Activated T-helper 2 cell treated with anti-CD3 and anti-CD28 coated beads, Interferon-gamma antibody, Interleukin-2, Interleukin-4, amounts not matched to agents 10 μg/mL and 5 μg/mL and 100 μg/mL, durations not matched to agents 14 hours and 24 hours and 36 hours (primary cell): ENCODE results near the gene DISP3. TPM values are rescaled to one million over a fixed set of nuclear protein-coding genes. Genes with fewer than 3 reads are reported as not detected.
"Not testable (repeated sequence)": the region's sequence is repeated elsewhere in the genome, so short reads cannot be mapped to it uniquely, and the experiment has no call there.

ENCODE experiments used
- DNase-seq: peaks from one replicate; pipeline ENCODE4 v3.0.0; 2021; ENCODE audit warnings: low spot score
- H3K27ac Mint-ChIP-seq: one replicate; pipeline ENCODE4 v1.8.0; 2021; ENCODE audit warnings: mixed read lengths
- H3K27me3 Mint-ChIP-seq: one replicate; pipeline ENCODE4 v1.8.0; 2021; ENCODE audit warnings: low read depth, mixed read lengths
- H3K36me3 Mint-ChIP-seq: one replicate; pipeline ENCODE4 v1.8.0; 2021; ENCODE audit warnings: low read depth, mixed read lengths
- H3K4me1 Mint-ChIP-seq: one replicate; pipeline ENCODE4 v1.8.0; 2021; ENCODE audit warnings: low read depth, mixed read lengths
- H3K4me3 Mint-ChIP-seq: one replicate; pipeline ENCODE4 v1.8.0; 2021; ENCODE audit warnings: low read depth, mild to moderate bottlenecking, moderate library complexity, mixed read lengths
- H3K9me3 Mint-ChIP-seq: one replicate; pipeline ENCODE4 v1.8.0; 2021; ENCODE audit warnings: mixed read lengths
- intact Hi-C: fragments of 100-400 bp; cut with micrococcal nuclease; formaldehyde crosslinking; loops from one replicate; pipeline ENCODE4 v1.15.1; 2023
- total RNA-seq: library from RNA; stranded (reverse); gene quantifications from 2 replicates; pipeline ENCODE4 v1.2.3, GENCODE V29; 2022

DISP3 gene
- total RNA-seq, 1 donor from 2014 or later, result 0.23 TPM

DNA sequence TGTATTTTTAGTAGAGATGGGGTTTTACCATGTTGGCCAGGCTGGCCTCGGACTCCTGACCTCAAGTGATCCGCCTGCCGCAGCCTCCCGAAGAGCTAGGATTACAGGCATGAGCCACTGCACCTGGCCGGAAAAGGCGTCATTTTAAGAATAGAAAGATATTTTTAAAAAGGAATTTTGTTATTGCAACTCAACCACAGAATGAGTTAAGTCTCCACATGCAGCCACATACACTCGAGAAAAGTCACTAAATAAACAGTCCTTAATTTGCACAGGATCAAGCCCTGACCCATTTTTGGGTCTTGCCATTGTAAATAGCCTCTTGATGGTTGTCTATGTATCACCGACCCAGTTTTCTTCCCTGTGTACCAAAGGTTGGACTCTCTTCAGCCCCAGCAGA is 89.7 kb downstream of the DISP3 start:
- DNase-seq, result no peak
- Mint-ChIP-seq H3K4me3 (no peak overlapping the region), H3K27ac (no peak overlapping the region), H3K9me3 (no peaks in the 10 kb centered on the region), H3K4me1 (no peaks in the 10 kb centered on the region), H3K27me3 (no peaks in the 10 kb centered on the region), H3K36me3 (no peaks in the 10 kb centered on the region)
- intact Hi-C loops, result no loop called here

DNA sequence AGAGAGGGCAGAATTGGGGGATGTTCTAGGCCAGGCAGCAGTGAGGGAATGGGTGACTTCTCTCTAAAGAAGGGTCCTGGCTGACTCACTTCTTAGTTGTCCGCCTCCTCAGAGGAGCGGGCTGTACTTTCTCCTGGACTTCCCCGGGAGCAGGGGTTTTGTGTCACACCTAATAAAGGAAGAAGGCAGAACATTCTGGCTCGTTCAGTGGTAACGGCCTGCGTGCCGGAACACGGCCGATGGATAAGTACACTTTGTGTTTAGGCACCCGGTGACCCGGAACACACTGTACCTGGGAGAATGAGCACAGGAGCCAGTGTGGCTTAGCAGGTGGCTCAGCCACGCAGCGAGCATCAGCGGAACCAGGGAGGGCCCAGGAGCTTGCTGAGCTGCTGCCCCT is 90.6 kb downstream of the DISP3 start:
- no peaks in the 10 kb centered on the region for H3K36me3 Mint-ChIP-seq
- H3K27me3 Mint-ChIP-seq, result no peaks in the 10 kb centered on the region
- no peak overlapping the region for H3K4me3 Mint-ChIP-seq
- no peaks in the 10 kb centered on the region for H3K9me3 Mint-ChIP-seq
- H3K27ac Mint-ChIP-seq, result no peak overlapping the region
- H3K4me1 Mint-ChIP-seq, result no peaks in the 10 kb centered on the region
- intact Hi-C loops, result no loop called here
- no peak for DNase-seq

DNA sequence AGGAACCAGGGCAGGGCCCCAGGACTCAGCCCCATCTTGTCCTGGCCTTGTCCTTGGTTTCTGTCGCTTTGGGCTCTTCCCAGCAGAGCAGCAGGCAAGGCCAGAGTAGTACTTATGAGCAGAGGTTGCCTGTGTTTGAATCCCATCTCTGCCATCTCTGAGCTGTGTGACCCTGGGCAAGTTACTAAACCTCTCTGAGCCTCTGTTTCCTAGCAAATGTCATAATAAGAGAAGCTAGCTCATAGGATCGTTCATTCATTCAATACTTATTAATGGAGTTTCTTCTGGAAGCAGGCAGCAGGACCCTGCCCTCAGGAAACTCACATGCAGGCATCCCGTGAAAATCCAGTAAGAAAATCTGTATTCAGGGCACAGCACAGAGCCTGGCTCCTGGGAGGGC is 91.0 kb downstream of the DISP3 start:
- H3K4me1 Mint-ChIP-seq, result no peaks in the 10 kb centered on the region
- H3K27ac Mint-ChIP-seq, result no peak overlapping the region
- no peak overlapping the region for H3K4me3 Mint-ChIP-seq
- no peaks in the 10 kb centered on the region for H3K9me3 Mint-ChIP-seq
- H3K27me3 Mint-ChIP-seq, result no peaks in the 10 kb centered on the region
- intact Hi-C loops, result no loop called here
- no peaks in the 10 kb centered on the region for H3K36me3 Mint-ChIP-seq
- DNase-seq, result no peak

DNA sequence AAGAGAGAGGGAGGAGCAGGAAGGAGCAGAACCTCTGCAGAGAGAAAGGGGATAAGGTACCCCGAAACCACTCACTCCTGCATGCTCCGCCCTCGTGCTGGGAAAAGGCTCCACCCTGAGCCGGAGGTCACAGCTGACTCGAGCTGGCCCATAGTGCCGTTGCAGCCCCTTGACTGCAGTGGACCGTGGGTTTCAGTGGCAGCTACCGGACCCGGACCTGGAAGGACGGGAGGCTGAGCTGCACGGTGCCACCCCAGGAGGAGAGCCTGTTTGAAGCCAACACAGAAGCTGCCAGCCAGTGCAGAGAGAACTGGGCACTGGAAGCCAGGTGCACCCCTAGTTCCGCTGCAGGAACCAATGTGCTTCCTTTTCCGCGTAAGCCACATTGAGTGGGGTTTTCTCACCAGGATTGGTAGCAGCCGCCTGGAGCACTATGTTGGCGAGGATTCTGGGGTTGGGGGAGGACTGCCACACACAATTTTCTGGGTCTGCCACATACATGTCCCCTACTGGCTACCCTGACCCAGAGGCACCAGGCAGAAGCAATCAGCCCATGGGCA is 91.9 kb downstream of the DISP3 start:
- H3K27ac Mint-ChIP-seq, result no peak overlapping the region
- H3K27me3 Mint-ChIP-seq, result no peaks in the 10 kb centered on the region
- H3K4me1 Mint-ChIP-seq, result no peaks in the 10 kb centered on the region
- intact Hi-C loops, result no loop called here
- H3K4me3 Mint-ChIP-seq, result no peak overlapping the region
- DNase-seq, result no peak
- no peaks in the 10 kb centered on the region for H3K36me3 Mint-ChIP-seq
- no peaks in the 10 kb centered on the region for H3K9me3 Mint-ChIP-seq

DNA sequence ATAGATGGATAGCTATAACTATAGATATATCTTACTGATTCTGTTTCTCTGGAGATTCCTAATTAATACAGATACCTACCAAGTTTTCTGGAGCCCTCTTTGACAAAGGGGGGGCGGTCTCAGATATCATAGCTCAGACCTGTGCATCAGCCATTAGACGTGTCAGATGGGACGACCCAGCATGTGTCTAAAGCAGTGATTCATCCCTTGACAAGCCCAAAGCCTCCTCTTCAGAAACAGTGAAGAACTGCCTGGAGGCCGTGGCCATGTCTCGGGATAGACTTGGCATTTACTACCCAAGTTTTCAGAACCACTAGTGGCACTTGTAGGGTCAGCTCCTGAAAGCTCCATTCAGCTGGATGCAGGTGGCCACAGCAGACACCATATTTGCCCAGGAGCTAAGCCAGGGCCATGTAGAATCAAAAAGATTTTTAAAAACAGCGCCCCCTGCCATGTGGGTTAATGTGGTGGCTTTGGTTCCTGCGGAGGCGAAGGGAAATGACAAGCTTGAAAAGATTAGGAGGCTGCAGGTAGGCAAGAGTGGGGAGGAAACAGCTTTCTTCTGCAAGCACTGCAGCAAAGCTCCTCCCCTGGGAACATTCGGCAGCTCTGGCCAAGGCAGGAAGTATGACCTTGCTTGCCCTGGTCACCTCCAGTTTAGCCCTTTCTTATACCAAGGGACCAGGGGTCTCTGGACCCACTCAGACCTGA is 93.1 kb downstream of the DISP3 start:
- intact Hi-C loops, result no loop called here
- H3K4me1 Mint-ChIP-seq, result no peaks in the 10 kb centered on the region
- H3K36me3 Mint-ChIP-seq, result no peaks in the 10 kb centered on the region
- no peak overlapping the region for H3K27ac Mint-ChIP-seq
- no peak overlapping the region for H3K4me3 Mint-ChIP-seq
- no peaks in the 10 kb centered on the region for H3K27me3 Mint-ChIP-seq
- no peaks in the 10 kb centered on the region for H3K9me3 Mint-ChIP-seq
- DNase-seq, result no peak

DNA sequence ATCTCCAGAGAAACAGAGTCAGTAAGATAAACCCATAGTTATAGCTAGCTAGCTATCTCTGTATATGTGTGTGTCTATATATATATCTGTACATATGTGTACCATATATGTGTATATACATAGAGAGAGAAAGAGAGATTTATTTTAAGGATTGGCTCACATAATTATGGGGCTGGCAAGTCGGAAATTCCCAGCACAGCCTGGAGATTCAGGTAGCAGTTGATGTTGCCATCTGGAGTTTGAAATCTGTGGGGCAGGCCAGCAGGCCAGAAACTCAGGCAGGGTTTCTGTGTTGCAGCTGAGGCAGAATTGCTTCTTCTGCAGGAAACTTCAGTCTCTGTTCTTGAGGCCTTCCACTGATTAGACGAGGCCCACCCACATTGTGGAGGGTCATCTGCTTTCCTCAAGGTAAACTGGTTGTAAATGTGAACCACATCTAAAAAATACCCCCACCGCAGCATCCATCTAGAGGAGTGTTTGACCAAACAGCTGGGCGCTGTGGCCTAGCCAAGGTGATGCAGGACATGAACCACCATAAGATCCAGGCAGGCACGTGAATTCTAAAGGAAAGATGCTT is 94.2 kb downstream of the DISP3 start:
- no peaks in the 10 kb centered on the region for H3K4me1 Mint-ChIP-seq
- H3K4me3 Mint-ChIP-seq, result no peak overlapping the region
- no peaks in the 10 kb centered on the region for H3K9me3 Mint-ChIP-seq
- H3K27ac Mint-ChIP-seq, result no peak overlapping the region
- H3K27me3 Mint-ChIP-seq, result no peaks in the 10 kb centered on the region
- no peaks in the 10 kb centered on the region for H3K36me3 Mint-ChIP-seq
- intact Hi-C loops, result no loop called here
- no peak for DNase-seq

DNA sequence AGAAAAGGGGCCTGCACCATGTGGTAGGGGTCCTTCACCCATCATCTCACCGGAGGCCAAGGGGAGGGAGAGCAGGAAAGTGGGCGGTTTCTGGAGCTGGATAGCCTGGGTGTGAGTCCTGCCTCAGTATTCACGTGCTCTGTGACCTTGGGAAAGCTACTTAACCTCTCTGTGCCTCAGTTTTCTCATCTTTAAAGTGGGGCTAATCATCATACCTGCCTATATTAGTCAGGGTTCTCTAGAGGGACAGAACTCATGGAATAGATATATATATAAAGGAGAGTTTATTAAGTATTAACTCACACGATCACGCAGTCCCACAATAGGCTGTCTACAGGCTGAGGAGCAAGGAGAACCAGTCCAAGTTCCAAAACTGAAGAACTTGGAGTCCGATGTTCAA is 96.6 kb downstream of the DISP3 start:
- Mint-ChIP-seq H3K4me1 (no peaks in the 10 kb centered on the region), H3K27ac (no peak overlapping the region), H3K36me3 (no peaks in the 10 kb centered on the region), H3K4me3 (no peak overlapping the region), H3K9me3 (no peaks in the 10 kb centered on the region), H3K27me3 (no peaks in the 10 kb centered on the region)
- DNase-seq, result no peak
- intact Hi-C loops, result no loop called here

DNA sequence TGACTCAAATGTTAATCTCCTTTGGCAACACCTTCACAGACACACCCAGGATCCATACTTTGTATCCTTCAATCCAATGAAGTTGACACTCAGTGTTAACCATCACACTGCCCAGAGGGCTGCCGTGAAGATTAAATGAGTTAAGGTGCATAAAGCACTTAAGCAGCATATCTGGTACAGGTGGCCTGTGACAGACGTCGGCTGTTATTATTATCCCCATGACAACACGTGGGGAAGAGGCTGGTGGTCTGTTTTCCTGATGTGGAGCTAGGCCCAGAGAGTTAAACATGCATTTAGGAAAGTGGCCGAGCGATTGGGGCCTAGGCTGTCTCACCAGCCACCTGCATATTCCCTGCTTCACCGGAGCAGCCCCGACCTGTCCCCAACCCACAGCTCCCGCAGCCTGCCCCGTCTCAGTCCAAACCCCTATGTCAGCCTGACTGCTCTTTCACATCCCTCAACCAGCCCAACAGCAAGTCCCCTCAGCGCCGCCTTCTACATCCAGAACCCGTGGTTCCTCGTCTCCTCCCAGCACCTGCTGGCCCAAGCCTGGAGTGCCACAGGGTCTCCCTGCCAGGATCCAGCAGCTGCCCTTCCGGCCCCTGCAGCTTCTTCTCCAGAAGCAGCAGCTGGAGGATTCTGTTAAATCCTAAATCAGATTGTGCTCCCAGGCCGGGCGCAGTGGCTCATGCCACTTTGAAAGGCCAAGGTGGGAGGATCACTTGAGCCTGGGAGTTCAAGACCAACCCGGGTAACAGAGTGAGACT is 97.3 kb downstream of the DISP3 start:
- intact Hi-C loops, result no loop called here
- Mint-ChIP-seq H3K9me3 (no peaks in the 10 kb centered on the region), H3K4me3 (no peak overlapping the region), H3K27ac (no peak overlapping the region), H3K4me1 (no peaks in the 10 kb centered on the region), H3K27me3 (no peaks in the 10 kb centered on the region), H3K36me3 (no peaks in the 10 kb centered on the region)
- DNase-seq, result no peak

DNA sequence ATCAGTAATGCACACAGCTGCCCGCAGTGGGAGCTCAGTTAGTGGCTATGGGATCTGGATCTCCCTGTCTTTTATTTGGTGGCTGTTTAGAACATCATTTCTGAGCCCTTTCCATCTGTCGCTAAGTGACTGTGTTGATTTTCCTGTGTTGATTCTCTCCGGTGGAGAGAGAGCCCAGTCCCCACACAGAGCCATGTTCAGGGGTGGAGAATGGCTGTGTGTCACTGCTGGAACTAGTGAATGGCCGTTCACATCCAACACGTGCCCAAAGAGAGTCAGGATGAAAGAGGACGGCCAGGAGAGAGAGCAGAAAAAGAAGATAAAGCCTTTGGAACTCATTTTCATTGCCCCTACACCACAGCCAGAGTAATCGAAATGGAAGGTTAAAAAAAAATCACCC is 99.0 kb downstream of the DISP3 start:
- intact Hi-C loops, result no loop called here
- no peaks in the 10 kb centered on the region for H3K36me3 Mint-ChIP-seq
- H3K4me3 Mint-ChIP-seq, result no peak overlapping the region
- no peaks in the 10 kb centered on the region for H3K9me3 Mint-ChIP-seq
- no peaks in the 10 kb centered on the region for H3K4me1 Mint-ChIP-seq
- H3K27me3 Mint-ChIP-seq, result peaks cover 2% of the 10 kb centered on the region
- H3K27ac Mint-ChIP-seq, result no peak overlapping the region
- no peak for DNase-seq

DNA sequence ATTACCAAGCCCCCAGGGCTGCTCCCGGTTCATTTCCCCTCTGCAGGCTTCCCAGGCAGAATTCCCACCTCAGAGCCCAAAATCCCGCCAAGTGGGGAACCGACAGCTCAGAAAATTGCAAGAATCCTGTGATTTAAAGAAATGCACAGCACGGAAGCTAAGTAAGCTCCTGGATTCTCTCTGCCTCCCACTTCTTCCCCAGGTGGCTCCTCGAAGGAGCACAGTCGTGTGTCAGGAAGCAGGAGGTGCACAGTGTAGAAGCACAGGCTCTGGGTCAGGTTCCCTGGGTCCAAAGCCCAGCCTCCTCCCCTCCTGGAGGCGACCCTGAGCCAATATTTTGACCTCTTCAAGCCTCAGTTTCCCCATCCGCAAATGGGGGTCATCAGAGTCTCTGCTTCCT is 100.6 kb downstream of the DISP3 start:
- Mint-ChIP-seq H3K4me3 (no peak overlapping the region), H3K36me3 (no peaks in the 10 kb centered on the region), H3K9me3 (no peaks in the 10 kb centered on the region), H3K27ac (no peak overlapping the region), H3K27me3 (peaks cover 4% of the 10 kb centered on the region), H3K4me1 (no peaks in the 10 kb centered on the region)
- intact Hi-C loops, result no loop called here
- DNase-seq, result no peak

DNA sequence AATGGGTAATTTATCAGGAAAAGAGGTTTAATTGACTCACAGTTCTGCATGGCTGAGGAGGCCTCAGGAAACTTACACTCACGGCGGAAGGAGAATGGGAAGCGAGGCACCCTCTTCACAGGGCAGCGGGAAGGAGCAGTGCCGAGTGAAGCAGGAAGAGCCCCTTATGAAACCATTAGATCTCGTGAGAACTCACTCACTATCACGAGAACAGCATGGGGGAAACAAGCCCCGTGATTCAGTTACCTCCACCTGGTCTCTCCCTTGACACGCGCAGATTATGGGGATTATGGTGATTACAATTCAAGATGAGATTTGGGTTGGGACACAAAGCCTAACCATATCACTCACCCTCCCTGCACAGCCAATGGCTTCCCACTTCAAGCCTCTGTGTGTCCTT is 101.1 kb downstream of the DISP3 start:
- H3K27me3 Mint-ChIP-seq, H3K27ac Mint-ChIP-seq, H3K9me3 Mint-ChIP-seq, intact Hi-C loops, H3K36me3 Mint-ChIP-seq, H3K4me1 Mint-ChIP-seq, H3K4me3 Mint-ChIP-seq, DNase-seq: not testable (repeated sequence)

DNA sequence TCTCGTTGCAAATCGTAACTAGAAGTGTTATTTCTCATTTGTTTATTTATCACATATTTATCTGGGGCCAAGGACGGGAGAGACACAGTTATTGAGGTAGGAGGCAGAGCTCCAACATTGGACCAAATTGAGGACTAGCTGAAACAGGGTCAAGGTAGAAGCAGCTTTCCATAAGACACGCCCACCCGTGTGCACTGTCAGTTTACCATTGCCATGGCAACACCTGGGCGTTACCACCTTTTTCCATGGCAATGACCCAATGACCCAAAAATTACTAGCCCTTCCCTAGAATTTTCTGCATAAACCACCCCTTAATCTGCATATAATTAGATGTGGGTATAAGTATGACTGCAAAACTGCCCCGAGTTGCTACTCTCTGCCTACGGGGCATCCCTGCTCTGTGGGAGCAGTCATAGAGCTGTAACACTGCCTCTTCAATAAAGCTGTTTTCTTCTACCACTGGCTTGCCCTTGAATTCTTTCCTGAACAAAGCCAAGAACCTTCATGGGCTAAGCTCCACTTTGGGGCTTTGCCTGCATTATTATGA is 102.6 kb downstream of the DISP3 start:
- peaks cover 6% of the 10 kb centered on the region for H3K27me3 Mint-ChIP-seq

DNA sequence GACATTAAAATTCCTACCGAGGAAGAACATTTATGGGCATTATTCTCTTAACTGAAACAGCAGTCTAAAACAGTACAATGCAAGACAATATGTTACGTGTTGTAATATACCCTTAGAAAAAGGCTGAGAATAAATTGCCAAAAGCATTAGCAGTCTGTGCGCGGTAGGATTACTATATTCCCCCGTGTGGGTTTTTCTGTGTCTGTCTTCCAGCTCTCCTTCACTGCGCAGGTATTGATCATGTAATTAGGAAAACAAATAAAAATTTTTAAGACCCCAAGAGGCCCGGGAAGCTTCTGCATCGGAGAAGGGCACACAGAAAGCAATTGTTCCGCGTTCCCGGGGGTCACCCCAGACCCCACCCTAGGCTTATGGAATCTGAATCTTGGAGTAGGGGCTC is 106.4 kb downstream of the DISP3 start:
- Mint-ChIP-seq H3K27ac (no peak overlapping the region), H3K36me3 (no peaks in the 10 kb centered on the region), H3K9me3 (no peaks in the 10 kb centered on the region), H3K4me3 (no peak overlapping the region), H3K27me3 (peaks cover 6% of the 10 kb centered on the region), H3K4me1 (no peaks in the 10 kb centered on the region)
- intact Hi-C loops, result no loop called here
- DNase-seq, result no peak

More for the DNA sequence above, 102.6 kb downstream of the DISP3 start:
- Mint-ChIP-seq H3K9me3 (no peaks in the 10 kb centered on the region), H3K4me3 (no peak overlapping the region), H3K4me1 (no peaks in the 10 kb centered on the region), H3K27ac (no peak overlapping the region), H3K36me3 (no peaks in the 10 kb centered on the region)
- DNase-seq, result no peak
- intact Hi-C loops, result no loop called here
